CD4-positive, alpha-beta T cell (primary cell): Measurements from ENCODE around the gene STAT3. TPM values are rescaled to one million over a fixed set of nuclear protein-coding genes. Genes with fewer than 3 reads are reported as not detected.

ENCODE experiments used
- ATAC-seq: fragments of 200-7000 bp; cut with Tn5 transposase; one replicate; pipeline ENCODE4 v1.10.0; 2022; ENCODE audit warnings: mild to moderate bottlenecking; ENCODE audit not compliant: poor library complexity
- CTCF ChIA-PET: fragments of 350-600 bp; sonication (Branson Sonifier 250); formaldehyde crosslinking; loops from one replicate; lab custom pipeline; 2021; ENCODE audit warnings: antibody characterized with exemption, inconsistent platforms; lab: Charles Lee
- POLR2A ChIA-PET: fragments of 350-600 bp; sonication (Branson Sonifier 250); formaldehyde crosslinking; loops from one replicate; lab custom pipeline; 2021; ENCODE audit warnings: antibody characterized with exemption, inconsistent platforms; lab: Charles Lee
- DNase-seq, 14 experiments: peaks; one replicate each; pipeline ENCODE4 v3.0.0-alpha.2; 2013 to 2020; ENCODE audit warnings: mixed read lengths in 2 of 14
- H3K27ac ChIP-seq, 2 donors: one replicate each; pipeline versions ENCODE4 v1.5.1 to v1.7.0; 2013; ENCODE audit warnings: low read length in 2 of 2, low read depth in 1 of 2, mild to moderate bottlenecking in 1 of 2
- H3K27me3 ChIP-seq, 2 experiments: 1 replicate in 1 of 2; 2 replicates in 1 of 2; pipeline versions ENCODE4 v1.6.1 to v1.7.0; 2013; ENCODE audit warnings: low read length in 2 of 2, control low read depth in 1 of 2, mild to moderate bottlenecking in 1 of 2, moderate library complexity in 1 of 2; ENCODE audit not compliant: insufficient read depth in 2 of 2, control insufficient read depth in 1 of 2
- H3K36me3 ChIP-seq: one replicate; pipeline ENCODE4 v1.6.1; 2013; ENCODE audit warnings: low read length, control low read depth; ENCODE audit not compliant: insufficient read depth
- H3K4me1 ChIP-seq: one replicate; pipeline ENCODE4 v1.6.1; 2013; ENCODE audit warnings: low read length, control low read depth; ENCODE audit not compliant: insufficient read depth
- H3K4me3 ChIP-seq: one replicate; pipeline ENCODE4 v1.5.1; 2013; ENCODE audit warnings: mild to moderate bottlenecking, low read length, moderate library complexity
- H3K9me3 ChIP-seq, 2 experiments: 1 replicate in 1 of 2; 2 replicates in 1 of 2; pipeline versions ENCODE4 v1.6.1 to v1.7.0; 2013; ENCODE audit warnings: low read length in 2 of 2, mild to moderate bottlenecking in 2 of 2, control low read depth in 1 of 2, moderate library complexity in 1 of 2; ENCODE audit not compliant: control insufficient read depth in 1 of 2, insufficient read depth in 1 of 2
- H3K27ac Mint-ChIP-seq: one replicate; pipeline ENCODE4 v1.8.0; 2020; ENCODE audit warnings: mixed read lengths
- H3K27me3 Mint-ChIP-seq: one replicate; pipeline ENCODE4 v1.8.0; 2021; ENCODE audit warnings: mixed read lengths
- H3K36me3 Mint-ChIP-seq: one replicate; pipeline ENCODE4 v1.8.0; 2021; ENCODE audit warnings: low read depth, mixed read lengths
- H3K4me1 Mint-ChIP-seq: one replicate; pipeline ENCODE4 v1.8.0; 2021; ENCODE audit warnings: low read depth, mixed read lengths
- H3K4me3 Mint-ChIP-seq: one replicate; pipeline ENCODE4 v1.8.0; 2020; ENCODE audit warnings: mild to moderate bottlenecking, mixed read lengths
- H3K9me3 Mint-ChIP-seq: one replicate; pipeline ENCODE4 v1.8.0; 2020; ENCODE audit warnings: mixed read lengths
- intact Hi-C, 2 experiments: fragments of 100-400 bp; cut with DNase I in 1 of 2; cut with micrococcal nuclease in 1 of 2; formaldehyde crosslinking; loops; one replicate each; pipeline versions ENCODE4 v1.15.1 to v1.9.0; 2023 to 2025; cut with DNase I, micrococcal nuclease
- total RNA-seq, 174 experiments: library from RNA in 2 of 174; stranded (reverse) in 2 of 174; gene quantifications; one replicate each; pipeline ENCODE4 v1.2.3 and lab custom pipeline; 2021 to 2026
- TF ChIP-seq, protein P1 (sequence below): fragments of 200-600 bp; IDR thresholded peaks from one replicate; pipeline ENCODE4 v1.8.0; 2022; ENCODE audit warnings: antibody characterized with exemption, mild to moderate bottlenecking

The STAT3 gene
- total RNA-seq, 2 experiments from 2014 or later = 315 to 319 TPM

GRCh38 chr17:42309986-42310786 lies 78.1 kb downstream of the STAT3 start:
- ATAC-seq = no peak
- no peak for DNase-seq
- ChIA-PET POLR2A (interaction anchor here (1.1 to 9.3 kb wide), 5 partner anchors 22 to 88 kb away, joined by 3 to 75 read pairs (median 10); partner anchors contain the start of genes STAT3 and STAT5A), CTCF (interaction anchor here (1.1 to 15.7 kb wide), 3 partner anchors 14 to 95 kb away, joined by 3 to 187 read pairs (median 53); no protein-coding TSS in a partner anchor)
- H3K27me3 ChIP-seq = no peaks in the 10 kb centered on the region
- H3K36me3 Mint-ChIP-seq = peaks cover 76% of the 10 kb centered on the region
- H3K4me3 Mint-ChIP-seq = peak overlapping the region; percentile 77
- H3K9me3 ChIP-seq = peaks cover 0 to 3% of the 10 kb centered on the region in 2 experiments
- H3K9me3 Mint-ChIP-seq = no peaks in the 10 kb centered on the region
- peaks cover 74% of the 10 kb centered on the region for H3K4me1 ChIP-seq
- peaks cover 70% of the 10 kb centered on the region for H3K4me1 Mint-ChIP-seq
- TF ChIP-seq, protein P1, sequence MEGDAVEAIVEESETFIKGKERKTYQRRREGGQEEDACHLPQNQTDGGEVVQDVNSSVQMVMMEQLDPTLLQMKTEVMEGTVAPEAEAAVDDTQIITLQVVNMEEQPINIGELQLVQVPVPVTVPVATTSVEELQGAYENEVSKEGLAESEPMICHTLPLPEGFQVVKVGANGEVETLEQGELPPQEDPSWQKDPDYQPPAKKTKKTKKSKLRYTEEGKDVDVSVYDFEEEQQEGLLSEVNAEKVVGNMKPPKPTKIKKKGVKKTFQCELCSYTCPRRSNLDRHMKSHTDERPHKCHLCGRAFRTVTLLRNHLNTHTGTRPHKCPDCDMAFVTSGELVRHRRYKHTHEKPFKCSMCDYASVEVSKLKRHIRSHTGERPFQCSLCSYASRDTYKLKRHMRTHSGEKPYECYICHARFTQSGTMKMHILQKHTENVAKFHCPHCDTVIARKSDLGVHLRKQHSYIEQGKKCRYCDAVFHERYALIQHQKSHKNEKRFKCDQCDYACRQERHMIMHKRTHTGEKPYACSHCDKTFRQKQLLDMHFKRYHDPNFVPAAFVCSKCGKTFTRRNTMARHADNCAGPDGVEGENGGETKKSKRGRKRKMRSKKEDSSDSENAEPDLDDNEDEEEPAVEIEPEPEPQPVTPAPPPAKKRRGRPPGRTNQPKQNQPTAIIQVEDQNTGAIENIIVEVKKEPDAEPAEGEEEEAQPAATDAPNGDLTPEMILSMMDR = no peak
- peaks cover 69% of the 10 kb centered on the region for H3K36me3 ChIP-seq
- H3K27me3 Mint-ChIP-seq = no peaks in the 10 kb centered on the region
- peak overlapping the region; percentile 82 for H3K27ac Mint-ChIP-seq
- intact Hi-C loops = no loop called here
- peak overlapping the region in 1 of 2 donors; percentile 64 for H3K27ac ChIP-seq
- no peak overlapping the region for H3K4me3 ChIP-seq

GRCh38 chr17:42309142-42309541 lies 79.1 kb downstream of the STAT3 start:
- Mint-ChIP-seq H3K36me3 (peaks cover 84% of the 10 kb centered on the region), H3K27me3 (no peaks in the 10 kb centered on the region), H3K27ac (peak overlapping the region; percentile 73), H3K4me3 (no peak overlapping the region), H3K4me1 (peaks cover 66% of the 10 kb centered on the region), H3K9me3 (no peaks in the 10 kb centered on the region)
- no peak overlapping the region for H3K27ac ChIP-seq
- ChIA-PET CTCF (interaction anchor here (1.1 kb wide), 1 partner anchor 87 kb away, joined by 3 read pairs; no protein-coding TSS in a partner anchor), POLR2A (interaction anchor here (0.9 to 9.3 kb wide), 6 partner anchors 21 to 343 kb away, joined by 3 to 75 read pairs (median 6); partner anchors contain the start of genes CNP, STAT3 and STAT5A)
- ATAC-seq = no peak
- intact Hi-C loops = no loop called here
- peaks cover 0 to 6% of the 10 kb centered on the region in 2 experiments for H3K9me3 ChIP-seq
- H3K27me3 ChIP-seq = no peaks in the 10 kb centered on the region
- TF ChIP-seq, protein P1 = no peak
- H3K4me1 ChIP-seq = peaks cover 64% of the 10 kb centered on the region
- H3K36me3 ChIP-seq = peaks cover 74% of the 10 kb centered on the region
- DNase-seq = no peak
- no peak overlapping the region for H3K4me3 ChIP-seq

- Mint-ChIP-seq H3K4me3 (no peak overlapping the region), H3K4me1 (peaks cover 59% of the 10 kb centered on the region), H3K27me3 (no peaks in the 10 kb centered on the region), H3K9me3 (no peaks in the 10 kb centered on the region), H3K36me3 (peaks cover 84% of the 10 kb centered on the region), H3K27ac (peak overlapping the region; percentile 73)
- no peak overlapping the region for H3K4me3 ChIP-seq
- intact Hi-C loops = no loop called here
- ChIA-PET CTCF (no interaction called here), POLR2A (interaction anchor here (0.9 to 9.3 kb wide), 5 partner anchors 20 to 342 kb away, joined by 3 to 75 read pairs (median 3); partner anchors contain the start of genes CNP, STAT3 and STAT5A)
- peaks cover 57% of the 10 kb centered on the region for H3K4me1 ChIP-seq
- ATAC-seq = no peak
- peaks cover 0 to 6% of the 10 kb centered on the region in 2 experiments for H3K9me3 ChIP-seq
- no peaks in the 10 kb centered on the region for H3K27me3 ChIP-seq
- no peak overlapping the region for H3K27ac ChIP-seq
- TF ChIP-seq, protein P1 = no peak
- peaks cover 74% of the 10 kb centered on the region for H3K36me3 ChIP-seq
- no peak for DNase-seq
These were observed 79.8 kb downstream of the STAT3 start for GRCh38 chr17:42308446-42308845.
